Measurements from ENCODE around the gene SPATA20.

SPATA20 gene

DNA sequence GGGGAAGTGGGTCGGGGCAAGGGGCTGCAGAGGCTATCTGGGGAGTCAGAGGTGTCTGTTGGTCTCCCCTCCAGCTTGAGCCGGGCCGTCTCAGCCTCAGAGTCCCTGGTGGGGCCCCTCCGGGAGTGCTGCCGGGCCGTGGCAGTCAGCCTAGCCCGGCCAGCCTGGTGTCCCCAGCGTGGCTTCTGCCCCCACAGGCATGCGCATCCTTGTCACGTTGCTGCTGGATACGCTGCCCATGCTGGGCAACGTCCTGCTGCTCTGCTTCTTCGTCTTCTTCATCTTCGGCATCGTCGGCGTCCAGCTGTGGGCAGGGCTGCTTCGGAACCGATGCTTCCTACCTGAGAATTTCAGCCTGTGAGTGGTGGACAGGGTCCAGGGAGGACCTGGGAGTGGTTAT, 24.7 kb downstream of the SPATA20 start:
- TF ChIP-seq, protein P1, sequence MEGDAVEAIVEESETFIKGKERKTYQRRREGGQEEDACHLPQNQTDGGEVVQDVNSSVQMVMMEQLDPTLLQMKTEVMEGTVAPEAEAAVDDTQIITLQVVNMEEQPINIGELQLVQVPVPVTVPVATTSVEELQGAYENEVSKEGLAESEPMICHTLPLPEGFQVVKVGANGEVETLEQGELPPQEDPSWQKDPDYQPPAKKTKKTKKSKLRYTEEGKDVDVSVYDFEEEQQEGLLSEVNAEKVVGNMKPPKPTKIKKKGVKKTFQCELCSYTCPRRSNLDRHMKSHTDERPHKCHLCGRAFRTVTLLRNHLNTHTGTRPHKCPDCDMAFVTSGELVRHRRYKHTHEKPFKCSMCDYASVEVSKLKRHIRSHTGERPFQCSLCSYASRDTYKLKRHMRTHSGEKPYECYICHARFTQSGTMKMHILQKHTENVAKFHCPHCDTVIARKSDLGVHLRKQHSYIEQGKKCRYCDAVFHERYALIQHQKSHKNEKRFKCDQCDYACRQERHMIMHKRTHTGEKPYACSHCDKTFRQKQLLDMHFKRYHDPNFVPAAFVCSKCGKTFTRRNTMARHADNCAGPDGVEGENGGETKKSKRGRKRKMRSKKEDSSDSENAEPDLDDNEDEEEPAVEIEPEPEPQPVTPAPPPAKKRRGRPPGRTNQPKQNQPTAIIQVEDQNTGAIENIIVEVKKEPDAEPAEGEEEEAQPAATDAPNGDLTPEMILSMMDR (conservative IDR thresholded peaks at IDR 0.05; ENCODE audit: low read depth, low read length): no peak
- H3K4me3 ChIP-seq (ENCODE audit: low read length): no peak overlapping the region
- no peak for DNase-seq (ENCODE audit: low read depth)

DNA sequence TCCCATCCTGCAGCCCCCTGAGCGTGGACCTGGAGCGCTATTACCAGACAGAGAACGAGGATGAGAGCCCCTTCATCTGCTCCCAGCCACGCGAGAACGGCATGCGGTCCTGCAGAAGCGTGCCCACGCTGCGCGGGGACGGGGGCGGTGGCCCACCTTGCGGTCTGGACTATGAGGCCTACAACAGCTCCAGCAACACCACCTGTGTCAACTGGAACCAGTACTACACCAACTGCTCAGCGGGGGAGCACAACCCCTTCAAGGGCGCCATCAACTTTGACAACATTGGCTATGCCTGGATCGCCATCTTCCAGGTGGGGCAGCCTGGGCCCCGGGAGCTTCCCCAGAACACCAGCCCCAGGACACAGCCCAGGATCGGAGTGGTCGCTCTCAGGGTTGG, 25.6 kb downstream of the SPATA20 start:
- H3K4me3 ChIP-seq (ENCODE audit: low read length): no peak overlapping the region
- TF ChIP-seq, protein P1 (conservative IDR thresholded peaks at IDR 0.05; ENCODE audit: low read depth, low read length): no peak
- no peak for DNase-seq (ENCODE audit: low read depth)

DNA sequence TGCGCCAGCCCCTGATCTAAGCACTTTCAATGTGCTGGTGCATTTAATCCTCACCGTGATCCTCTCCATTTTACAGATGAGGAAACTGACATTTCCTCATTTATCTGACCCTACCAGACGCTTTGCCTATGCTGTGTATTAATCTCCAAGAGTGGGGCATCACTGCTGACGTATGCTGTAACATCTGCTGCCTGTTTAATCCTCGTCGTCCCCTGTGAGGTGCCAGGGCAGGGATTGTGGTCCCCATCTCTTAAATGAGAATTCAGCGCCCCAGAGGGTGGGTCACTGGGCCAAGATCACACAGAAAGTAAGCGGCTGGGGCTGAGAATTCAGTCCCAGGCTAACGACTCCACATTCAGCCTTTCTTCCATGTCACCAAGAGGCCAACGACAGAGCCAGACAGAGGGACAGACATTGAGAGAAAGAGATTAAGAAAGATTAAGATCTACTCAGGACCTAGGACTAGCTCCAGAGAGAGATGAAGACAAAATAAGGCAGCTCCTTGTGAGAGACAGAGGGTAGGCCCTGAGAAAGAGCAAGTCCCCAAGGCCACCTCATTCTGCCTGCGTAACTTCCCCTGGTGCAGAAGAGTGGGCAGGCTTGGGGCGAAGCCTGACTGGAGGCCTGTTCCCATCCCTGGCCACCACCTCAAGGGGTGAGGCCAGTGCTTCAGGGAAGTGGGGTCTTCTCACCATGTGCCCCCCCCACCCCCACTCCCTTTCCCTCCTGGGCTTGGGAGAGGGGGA, 27.1 kb downstream of the SPATA20 start:
- TF ChIP-seq, protein P1 (conservative IDR thresholded peaks at IDR 0.05; ENCODE audit: low read depth, low read length): no peak
- H3K4me3 ChIP-seq (ENCODE audit: low read length): no peak overlapping the region
- DNase-seq (ENCODE audit: low read depth): no peak

DNA sequence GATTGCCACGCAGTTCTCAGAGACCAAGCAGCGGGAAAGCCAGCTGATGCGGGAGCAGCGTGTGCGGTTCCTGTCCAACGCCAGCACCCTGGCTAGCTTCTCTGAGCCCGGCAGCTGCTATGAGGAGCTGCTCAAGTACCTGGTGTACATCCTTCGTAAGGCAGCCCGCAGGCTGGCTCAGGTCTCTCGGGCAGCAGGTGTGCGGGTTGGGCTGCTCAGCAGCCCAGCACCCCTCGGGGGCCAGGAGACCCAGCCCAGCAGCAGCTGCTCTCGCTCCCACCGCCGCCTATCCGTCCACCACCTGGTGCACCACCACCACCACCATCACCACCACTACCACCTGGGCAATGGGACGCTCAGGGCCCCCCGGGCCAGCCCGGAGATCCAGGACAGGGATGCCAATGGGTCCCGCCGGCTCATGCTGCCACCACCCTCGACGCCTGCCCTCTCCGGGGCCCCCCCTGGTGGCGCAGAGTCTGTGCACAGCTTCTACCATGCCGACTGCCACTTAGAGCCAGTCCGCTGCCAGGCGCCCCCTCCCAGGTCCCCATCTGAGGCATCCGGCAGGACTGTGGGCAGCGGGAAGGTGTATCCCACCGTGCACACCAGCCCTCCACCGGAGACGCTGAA, 28.7 kb downstream of the SPATA20 start:
- no peak overlapping the region for H3K4me3 ChIP-seq (ENCODE audit: low read length)
- no peak for DNase-seq (ENCODE audit: low read depth)
- TF ChIP-seq, protein P1 (conservative IDR thresholded peaks at IDR 0.05; ENCODE audit: low read depth, low read length): no peak

DNA sequence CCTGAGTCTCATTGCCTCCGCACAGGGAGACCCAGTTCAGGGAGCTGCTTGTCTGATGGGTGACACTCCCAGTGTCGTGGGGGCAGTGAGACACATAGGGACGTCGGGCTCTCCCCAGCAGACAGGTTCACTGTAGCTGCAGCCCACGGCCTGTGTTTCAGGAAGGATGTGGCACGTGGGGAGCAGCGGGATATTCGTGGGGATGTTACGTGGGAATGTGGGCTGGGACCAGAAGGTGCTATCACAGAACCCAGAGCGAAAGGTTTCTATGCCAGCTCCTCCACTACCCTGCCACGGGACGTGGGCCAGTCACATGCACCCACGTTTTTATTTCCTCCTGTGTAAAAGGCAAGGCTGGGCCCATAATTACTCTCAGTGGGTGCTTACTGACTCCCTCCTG, 29.9 kb downstream of the SPATA20 start:
- TF ChIP-seq, protein P1 (conservative IDR thresholded peaks at IDR 0.05; ENCODE audit: low read depth, low read length): no peak
- no peak for DNase-seq (ENCODE audit: low read depth)
- no peak overlapping the region for H3K4me3 ChIP-seq (ENCODE audit: low read length)

DNA sequence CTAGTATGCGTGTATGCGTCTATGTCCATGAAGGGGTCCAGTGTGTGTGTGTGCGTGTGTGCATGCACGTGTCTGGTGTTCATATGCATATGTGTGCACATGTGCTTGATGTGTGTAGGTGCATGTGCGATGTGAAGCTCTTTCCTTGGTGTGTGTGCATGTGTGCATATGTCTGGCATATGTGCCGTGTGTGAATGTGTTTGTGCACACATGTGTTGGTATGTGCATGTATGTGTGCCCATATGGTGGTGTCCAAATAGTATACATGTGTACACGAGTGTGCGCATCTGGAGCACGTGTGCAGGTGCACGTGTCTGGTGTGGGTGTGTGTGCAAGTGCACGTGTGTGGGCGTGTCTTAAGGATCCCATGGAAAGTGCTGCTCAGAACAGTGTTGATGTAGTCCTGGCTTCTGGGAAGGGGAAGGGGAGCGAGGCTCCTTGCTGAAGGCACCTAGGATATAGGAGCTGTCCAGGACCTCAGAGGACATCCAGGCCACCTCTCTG, 30.5 kb downstream of the SPATA20 start:
- no peak overlapping the region for H3K4me3 ChIP-seq (ENCODE audit: low read length)
- TF ChIP-seq, protein P1 (conservative IDR thresholded peaks at IDR 0.05; ENCODE audit: low read depth, low read length): no peak
- DNase-seq (ENCODE audit: low read depth): no peak

DNA sequence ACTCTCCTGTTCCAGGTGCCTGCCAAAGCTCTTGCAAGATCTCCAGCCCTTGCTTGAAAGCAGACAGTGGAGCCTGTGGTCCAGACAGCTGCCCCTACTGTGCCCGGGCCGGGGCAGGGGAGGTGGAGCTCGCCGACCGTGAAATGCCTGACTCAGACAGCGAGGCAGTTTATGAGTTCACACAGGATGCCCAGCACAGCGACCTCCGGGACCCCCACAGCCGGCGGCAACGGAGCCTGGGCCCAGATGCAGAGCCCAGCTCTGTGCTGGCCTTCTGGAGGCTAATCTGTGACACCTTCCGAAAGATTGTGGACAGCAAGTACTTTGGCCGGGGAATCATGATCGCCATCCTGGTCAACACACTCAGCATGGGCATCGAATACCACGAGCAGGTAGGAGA, 31.2 kb downstream of the SPATA20 start:
- TF ChIP-seq, protein P1 (conservative IDR thresholded peaks at IDR 0.05; ENCODE audit: low read depth, low read length): no peak
- no peak overlapping the region for H3K4me3 ChIP-seq (ENCODE audit: low read length)
- no peak for DNase-seq (ENCODE audit: low read depth)

All from retinal pigment epithelial cell (primary cell).